GM19395 (cell line): ENCODE results near the gene PIP5KL1.

Source experiments
- ATAC-seq: cut with Tn5 transposase; IDR thresholded peaks from one replicate; pipeline ENCODE4 v1.9.1; 2021; ENCODE audit warnings: mild to moderate bottlenecking, moderate library complexity; ENCODE audit not compliant: unreplicated experiment

PIP5KL1 gene

GRCh38 chr9:127968700-127969383, 38.3 kb upstream of the PIP5KL1 start:
- no peak for ATAC-seq

- no peak for ATAC-seq
Measured at GRCh38 chr9:127968042-127968441, 37.5 kb upstream of the PIP5KL1 start.

- no peak for ATAC-seq
Measured at GRCh38 chr9:127967151-127967809, 36.7 kb upstream of the PIP5KL1 start.

- no peak for ATAC-seq
Measured at GRCh38 chr9:127966416-127967150, 36.0 kb upstream of the PIP5KL1 start.

DNA sequence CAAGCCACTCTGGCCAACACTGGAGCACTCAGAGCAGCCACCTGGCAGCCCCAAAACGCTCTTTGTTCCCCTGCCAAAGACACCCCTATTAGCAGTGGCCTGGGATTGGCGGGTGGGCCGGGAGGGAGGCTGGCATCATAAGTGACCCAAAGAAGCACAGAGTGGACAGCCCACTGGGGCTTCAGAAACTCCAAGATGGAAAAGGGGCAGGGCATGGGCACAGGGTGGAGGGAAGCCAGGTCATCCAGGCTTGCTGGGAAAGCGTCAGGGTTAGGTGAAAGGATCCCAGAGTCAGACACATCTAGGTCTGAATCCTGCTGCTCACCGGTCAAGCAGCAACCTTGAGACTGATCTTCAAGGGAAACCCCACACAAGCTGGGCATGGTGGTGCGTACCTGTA, 35.4 kb upstream of the PIP5KL1 start:
- no peak for ATAC-seq

- ATAC-seq = no peak
Measured at GRCh38 chr9:127963359-127964064, 32.9 kb upstream of the PIP5KL1 start.

DNA sequence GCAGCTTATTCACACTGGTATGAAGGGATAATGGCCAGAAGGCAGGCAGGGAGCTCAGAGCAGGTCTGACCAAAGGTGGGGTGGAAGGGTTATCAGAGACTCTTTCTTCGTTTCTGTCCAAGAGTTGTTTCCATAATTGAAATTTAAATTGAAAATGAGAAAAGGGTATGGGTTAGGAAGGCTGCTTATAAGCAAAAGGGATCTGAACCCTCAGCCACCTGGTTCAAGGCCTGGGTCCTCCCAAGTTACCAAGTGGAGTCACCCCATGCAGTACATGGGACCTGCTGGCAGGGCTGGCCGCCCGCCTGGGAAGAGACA, 32.4 kb upstream of the PIP5KL1 start:
- ATAC-seq = no peak

- ATAC-seq = no peak
Measured at GRCh38 chr9:127962278-127962677, 31.7 kb upstream of the PIP5KL1 start.

DNA sequence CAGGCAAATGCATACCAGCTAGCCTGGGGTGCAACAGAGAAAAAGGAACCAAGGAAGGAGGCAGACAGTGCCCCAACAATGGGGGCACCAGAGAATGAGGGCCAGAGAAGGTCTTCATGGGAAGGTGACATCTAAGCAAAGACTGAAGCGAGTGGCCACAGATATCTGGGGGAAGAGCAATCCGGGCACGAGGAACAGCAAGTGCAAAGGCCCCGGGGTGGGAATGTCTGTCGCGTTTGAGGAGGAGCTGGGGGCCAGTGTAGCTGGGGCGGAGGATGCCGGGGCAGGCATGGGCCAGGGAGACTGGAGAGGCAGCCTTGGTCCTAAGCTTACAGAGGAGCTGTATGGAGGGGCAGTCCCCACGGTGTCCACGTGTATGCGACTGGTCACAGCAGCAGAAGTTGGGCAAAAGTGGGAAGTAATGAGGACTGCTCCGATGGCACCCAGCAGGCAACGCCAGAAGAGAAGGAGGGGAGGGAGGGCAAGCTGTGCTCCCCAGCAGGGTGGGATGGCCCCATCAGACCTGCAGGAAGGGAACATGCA, 31.1 kb upstream of the PIP5KL1 start:
- no peak for ATAC-seq

DNA sequence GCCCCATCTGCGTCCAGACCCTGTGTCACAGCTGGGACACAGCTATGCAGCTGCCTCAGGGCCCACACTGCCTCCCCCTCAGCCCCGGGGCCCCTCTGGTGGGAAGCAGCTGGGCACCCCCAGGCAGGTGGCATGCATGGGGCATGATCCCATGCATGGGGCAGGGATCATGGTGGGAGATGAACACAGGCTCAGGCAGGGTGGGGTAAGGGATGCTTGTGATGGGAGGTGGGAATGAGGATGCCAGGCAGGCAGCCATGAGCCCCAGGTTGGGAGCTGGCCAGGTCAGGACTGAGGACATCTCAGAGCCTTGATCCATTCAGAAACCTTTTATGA, 30.5 kb upstream of the PIP5KL1 start:
- ATAC-seq = no peak

- no peak for ATAC-seq
Measured at GRCh38 chr9:127960410-127961154, 30.0 kb upstream of the PIP5KL1 start.

GRCh38 chr9:127959841-127960409, 29.3 kb upstream of the PIP5KL1 start:
- no peak for ATAC-seq

DNA sequence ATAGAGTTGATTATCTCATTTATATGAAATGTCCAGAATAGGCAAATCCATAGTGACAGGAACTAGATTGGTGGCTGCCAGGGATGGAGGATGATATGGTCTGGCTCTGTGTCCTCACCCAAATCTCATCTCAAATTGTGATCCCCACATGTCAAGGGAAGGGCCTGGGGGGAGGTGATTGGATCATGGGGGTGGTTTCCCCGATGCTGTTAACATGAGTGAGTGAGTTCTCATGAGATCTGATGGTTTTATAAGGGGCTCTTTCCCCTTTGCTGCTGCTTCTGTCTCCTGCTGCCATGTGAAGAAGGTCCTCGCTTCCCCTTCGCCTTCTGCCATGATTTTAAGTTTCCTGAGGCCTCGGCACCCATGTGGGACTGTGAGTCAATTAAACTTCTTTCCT, 28.8 kb upstream of the PIP5KL1 start:
- no peak for ATAC-seq

DNA sequence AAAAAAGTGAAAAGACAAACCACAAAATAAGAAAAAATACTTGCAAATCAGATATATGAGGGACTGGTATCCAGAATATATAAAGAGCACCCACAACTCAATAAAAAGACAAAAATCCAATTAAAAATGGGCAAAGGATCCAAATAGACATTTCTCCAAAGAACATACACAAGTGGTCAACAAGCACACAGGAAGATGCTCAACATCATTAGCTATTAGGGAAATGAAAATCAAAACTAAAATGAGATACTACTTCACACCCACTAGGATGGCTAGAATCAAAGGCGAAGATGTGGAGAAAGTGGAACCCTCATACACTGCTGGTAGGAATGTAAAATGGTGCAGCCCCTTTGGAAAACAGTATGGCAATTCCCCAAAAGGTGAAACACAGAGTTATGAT, 28.2 kb upstream of the PIP5KL1 start:
- no peak for ATAC-seq

GRCh38 chr9:127955294-127956015, 24.9 kb upstream of the PIP5KL1 start:
- peak; percentile 52 for ATAC-seq

DNA sequence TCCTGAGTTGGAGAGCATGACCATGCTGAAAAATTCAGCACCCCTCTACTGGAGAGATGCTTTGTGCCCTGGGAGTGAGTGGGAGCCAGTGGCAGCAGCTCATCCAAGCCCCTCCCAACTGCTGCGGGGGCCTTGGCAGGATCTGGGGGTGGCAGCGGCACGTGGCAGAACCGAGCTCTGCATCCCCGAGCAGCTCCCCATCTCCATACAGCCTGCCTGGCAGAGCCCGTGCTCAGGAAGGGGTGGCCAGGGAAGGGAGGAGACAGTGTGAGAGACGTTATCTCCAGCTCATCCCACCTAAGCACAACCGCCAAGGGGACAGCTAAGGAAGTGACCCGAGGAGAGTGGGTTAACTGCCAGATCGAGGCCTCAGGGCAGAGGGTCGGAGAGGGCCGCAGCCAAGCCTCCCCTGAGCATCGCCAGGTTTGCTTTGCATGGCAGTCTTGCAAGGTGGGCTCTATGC, 24.3 kb upstream of the PIP5KL1 start:
- ATAC-seq = no peak

DNA sequence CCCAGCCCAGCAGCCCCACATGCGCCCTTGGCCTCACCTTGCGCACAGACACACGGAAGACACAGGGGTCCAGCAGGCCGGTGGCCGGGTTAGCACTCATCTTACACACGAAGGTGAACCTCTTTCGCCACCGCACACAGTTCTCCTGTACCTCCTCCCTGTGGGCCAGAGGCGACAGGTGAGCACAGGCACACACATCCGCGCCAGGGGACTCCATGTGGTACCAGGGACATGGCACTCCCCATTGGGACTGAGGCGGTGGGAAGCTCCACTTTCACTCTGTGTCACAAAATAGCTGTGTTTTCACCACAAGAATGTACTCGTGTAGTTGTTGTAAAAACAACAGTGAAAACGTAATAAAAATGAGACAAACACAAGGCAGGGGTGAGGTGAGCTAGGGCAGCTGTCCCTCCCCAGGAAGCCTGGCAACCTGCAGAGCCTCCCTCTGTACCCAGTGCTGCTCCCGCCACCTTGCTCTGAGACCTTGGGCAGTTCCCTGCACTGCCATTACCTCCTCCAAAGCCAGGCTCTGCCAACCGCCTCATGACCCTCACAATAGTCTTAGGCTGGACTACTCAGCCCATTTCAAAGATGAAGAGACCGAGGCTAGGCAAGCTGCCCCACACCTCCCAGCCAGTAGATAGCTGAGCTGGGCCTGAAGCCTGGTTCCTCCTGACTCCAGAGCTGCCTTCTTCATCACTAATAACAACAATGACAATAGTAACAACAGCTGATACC, 23.4 kb upstream of the PIP5KL1 start:
- ATAC-seq = no peak

DNA sequence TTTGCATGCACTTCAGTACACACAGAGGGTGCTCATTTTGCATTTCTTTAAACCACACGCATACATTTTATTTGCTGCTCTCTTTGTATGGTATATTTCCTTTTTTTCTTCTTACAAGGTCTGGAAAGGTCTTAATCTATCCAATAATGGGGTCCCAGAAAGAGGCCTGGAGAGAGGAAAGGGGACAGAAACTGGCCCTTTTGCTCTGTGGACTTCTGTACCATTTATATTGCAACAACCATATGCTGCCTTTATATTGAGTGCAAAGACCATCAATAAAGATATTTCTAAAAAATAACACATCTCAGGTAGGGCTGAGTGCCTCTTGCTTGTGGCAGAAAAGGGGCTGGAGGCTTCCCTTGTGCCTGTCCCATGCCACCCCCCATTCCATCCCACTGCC, 22.6 kb upstream of the PIP5KL1 start:
- no peak for ATAC-seq
